ENCODE measurements around the gene TNS3.
A peak's percentile ranks its signal among the peaks of the same experiment; 100 is the strongest.

Gene TNS3

DNA sequence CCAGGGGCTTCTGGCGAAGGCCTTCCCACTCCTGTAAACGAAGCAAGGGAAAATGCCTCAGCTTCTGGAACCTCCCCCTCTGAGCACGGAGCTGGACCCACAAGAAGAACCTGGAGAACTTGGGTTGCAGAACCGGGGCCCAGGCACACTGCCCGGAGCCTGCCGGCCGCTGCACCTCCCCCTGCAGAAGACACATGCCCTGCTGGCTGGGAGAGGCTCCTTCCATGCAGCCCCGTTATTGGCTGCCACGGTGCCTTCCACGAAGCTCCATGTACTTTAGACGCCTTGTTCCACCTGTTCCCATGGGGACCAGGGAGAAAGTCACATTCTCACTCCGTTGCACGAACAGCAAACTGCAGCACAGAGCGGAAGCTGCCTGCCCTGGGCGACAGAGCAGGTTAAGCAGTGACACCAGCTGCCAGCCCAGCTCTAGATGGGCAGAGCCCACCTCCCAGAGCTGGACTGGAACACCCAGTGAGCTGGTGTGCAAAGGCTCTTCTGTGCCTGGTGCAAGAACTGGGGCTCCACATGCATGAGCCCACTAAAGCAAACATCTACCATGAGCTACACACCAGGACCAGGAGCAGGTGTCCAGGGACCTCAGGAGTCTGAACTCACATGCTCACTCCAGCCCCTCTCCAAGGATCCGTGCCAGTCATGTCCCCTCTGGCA, 70.1 kb downstream of the TNS3 start:
- TF ChIP-seq, protein P1, sequence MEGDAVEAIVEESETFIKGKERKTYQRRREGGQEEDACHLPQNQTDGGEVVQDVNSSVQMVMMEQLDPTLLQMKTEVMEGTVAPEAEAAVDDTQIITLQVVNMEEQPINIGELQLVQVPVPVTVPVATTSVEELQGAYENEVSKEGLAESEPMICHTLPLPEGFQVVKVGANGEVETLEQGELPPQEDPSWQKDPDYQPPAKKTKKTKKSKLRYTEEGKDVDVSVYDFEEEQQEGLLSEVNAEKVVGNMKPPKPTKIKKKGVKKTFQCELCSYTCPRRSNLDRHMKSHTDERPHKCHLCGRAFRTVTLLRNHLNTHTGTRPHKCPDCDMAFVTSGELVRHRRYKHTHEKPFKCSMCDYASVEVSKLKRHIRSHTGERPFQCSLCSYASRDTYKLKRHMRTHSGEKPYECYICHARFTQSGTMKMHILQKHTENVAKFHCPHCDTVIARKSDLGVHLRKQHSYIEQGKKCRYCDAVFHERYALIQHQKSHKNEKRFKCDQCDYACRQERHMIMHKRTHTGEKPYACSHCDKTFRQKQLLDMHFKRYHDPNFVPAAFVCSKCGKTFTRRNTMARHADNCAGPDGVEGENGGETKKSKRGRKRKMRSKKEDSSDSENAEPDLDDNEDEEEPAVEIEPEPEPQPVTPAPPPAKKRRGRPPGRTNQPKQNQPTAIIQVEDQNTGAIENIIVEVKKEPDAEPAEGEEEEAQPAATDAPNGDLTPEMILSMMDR (IDR thresholded peaks at IDR 0.05) = no peak
- no peak overlapping the region for H3K27ac Mint-ChIP-seq
- H3K36me3 Mint-ChIP-seq (ENCODE audit: low read depth) = peaks cover 23% of the 10 kb centered on the region
- H3K4me1 Mint-ChIP-seq = peaks cover 31% of the 10 kb centered on the region
- H3K4me3 Mint-ChIP-seq = no peak overlapping the region
- H3K27me3 Mint-ChIP-seq (ENCODE audit: low read depth, poor library complexity) = no peaks in the 10 kb centered on the region
- DNase-seq = no peak
- peaks cover 7% of the 10 kb centered on the region for H3K9me3 Mint-ChIP-seq

DNA sequence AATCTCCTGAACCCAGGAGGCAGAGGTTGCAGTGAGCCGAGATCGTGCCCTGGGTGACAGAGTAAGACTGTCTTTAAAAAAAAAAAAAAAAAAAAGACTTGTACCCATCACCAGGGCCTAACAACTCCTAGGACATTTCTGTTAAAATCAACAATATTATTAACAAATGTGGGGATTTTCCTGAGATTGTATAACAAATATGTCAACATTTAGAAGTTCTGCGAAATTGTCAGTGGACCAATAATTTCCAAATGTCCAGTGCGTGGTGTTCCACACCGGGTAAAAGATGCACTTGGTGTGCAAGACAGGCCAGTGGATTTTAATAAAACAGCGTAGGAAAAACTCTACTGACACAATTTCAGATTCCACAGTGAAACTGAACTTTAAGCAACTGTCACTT, 71.1 kb downstream of the TNS3 start:
- DNase-seq = no peak
- TF ChIP-seq, protein P1 (IDR thresholded peaks at IDR 0.05) = no peak
- Mint-ChIP-seq H3K36me3 (ENCODE audit: low read depth) (peaks cover 27% of the 10 kb centered on the region), H3K27me3 (ENCODE audit: low read depth, poor library complexity) (no peaks in the 10 kb centered on the region), H3K4me1 (peaks cover 42% of the 10 kb centered on the region), H3K9me3 (peaks cover 7% of the 10 kb centered on the region), H3K27ac (no peak overlapping the region), H3K4me3 (no peak overlapping the region)

DNA sequence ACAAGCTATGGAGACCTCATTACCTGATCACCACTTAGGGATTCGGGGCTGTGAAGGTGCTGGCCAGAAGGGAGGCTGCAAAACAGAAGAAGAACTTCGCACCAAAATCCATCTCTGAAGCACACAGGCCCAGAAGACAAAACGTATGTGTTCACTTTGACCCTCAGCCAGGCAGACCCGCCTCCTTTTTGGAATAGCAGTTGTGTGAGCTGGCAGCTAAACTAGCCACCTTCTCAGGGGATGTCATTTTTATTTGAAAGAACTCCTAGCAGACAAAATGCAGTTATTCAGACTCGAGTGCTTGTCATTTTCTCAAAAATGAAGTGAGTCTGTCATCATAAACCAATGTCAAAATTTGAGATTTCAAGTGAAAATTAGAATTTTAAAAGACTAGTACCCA, 71.7 kb downstream of the TNS3 start:
- H3K27ac Mint-ChIP-seq = peak overlapping the region; percentile 37
- no peak for DNase-seq
- H3K9me3 Mint-ChIP-seq = peaks cover 7% of the 10 kb centered on the region
- H3K4me3 Mint-ChIP-seq = no peak overlapping the region
- peaks cover 33% of the 10 kb centered on the region for H3K36me3 Mint-ChIP-seq (ENCODE audit: low read depth)
- H3K4me1 Mint-ChIP-seq = peaks cover 48% of the 10 kb centered on the region
- TF ChIP-seq, protein P1 (IDR thresholded peaks at IDR 0.05) = no peak
- H3K27me3 Mint-ChIP-seq (ENCODE audit: low read depth, poor library complexity) = no peaks in the 10 kb centered on the region

DNA sequence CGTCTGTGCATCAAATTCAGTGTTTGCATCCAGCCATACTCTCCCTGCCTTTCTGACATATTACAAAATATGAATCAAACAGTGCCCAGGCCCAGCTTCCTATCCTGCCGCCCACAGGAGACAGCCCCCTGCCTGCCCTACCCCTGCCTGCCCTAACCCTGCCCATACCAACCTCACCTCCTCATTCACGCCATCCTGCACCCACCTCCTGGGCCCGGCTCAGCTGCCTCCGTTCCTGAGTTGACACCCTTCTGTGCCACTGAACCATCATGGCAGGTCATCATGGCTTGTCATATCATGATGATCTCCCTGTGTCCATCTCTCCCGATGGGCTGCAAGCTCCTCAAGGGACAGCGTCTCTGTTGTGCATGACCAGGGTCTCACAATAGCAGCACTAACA, 72.3 kb downstream of the TNS3 start:
- Mint-ChIP-seq H3K36me3 (ENCODE audit: low read depth) (peaks cover 34% of the 10 kb centered on the region), H3K27me3 (ENCODE audit: low read depth, poor library complexity) (no peaks in the 10 kb centered on the region), H3K4me1 (peaks cover 54% of the 10 kb centered on the region), H3K4me3 (no peak overlapping the region), H3K27ac (no peak overlapping the region), H3K9me3 (peaks cover 7% of the 10 kb centered on the region)
- TF ChIP-seq, protein P1 (IDR thresholded peaks at IDR 0.05) = no peak
- no peak for DNase-seq

DNA sequence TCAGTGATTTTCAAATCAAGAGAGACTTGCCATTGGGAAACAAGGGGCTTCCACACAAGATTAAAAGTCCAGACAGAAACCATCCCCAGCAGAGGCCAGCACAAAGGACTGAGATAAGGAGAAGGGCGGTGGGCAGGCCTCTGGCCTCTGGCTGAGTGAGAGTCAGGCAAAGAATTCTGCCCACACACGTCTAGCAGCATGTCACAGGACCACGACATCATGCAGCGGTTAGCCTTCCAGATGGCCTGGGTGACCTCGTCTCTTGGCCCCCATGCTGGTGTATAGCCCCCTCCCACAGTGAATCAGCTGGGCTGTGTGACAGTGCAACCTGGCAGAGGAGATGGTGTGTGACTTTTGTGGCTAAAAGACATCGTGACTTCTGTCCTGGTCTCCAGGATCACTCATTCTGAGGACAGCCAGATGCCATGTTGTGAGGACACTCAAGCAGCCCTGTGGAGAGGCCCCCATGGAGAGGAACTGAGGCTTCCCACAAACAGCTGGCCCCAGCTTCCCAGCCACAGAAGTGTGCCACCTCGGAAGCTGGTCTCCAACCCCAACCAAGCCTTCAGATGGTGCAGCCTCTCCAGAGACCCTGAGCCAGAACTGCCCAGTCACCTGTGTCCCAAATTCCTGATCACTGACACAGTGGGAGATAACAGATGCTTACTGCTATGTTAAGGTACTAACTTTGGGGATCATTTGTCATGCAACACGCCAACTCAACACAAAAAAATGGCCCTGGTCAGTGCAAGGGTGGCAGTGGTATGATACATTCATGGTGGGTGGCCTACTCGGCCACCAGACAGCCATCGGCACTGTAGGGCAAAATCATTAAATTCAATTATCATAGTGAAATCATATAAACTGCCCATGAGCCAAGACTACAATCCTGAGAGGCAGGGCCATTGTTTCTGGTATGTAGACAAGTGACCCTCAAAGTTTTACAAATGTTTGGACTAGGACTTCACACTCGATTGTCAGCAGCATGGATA, 73.2 kb downstream of the TNS3 start:
- H3K27ac Mint-ChIP-seq = peak overlapping the region; percentile 98
- peaks cover 63% of the 10 kb centered on the region for H3K4me1 Mint-ChIP-seq
- TF ChIP-seq, protein P1 (IDR thresholded peaks at IDR 0.05) = no peak
- peak overlapping the region; percentile 2 for H3K4me3 Mint-ChIP-seq
- peaks cover 34% of the 10 kb centered on the region for H3K36me3 Mint-ChIP-seq (ENCODE audit: low read depth)
- no peak for DNase-seq
- H3K27me3 Mint-ChIP-seq (ENCODE audit: low read depth, poor library complexity) = no peaks in the 10 kb centered on the region
- peaks cover 7% of the 10 kb centered on the region for H3K9me3 Mint-ChIP-seq

Measured in nephron progenitor cell (in vitro differentiated cells).